Hepatocyte (in vitro differentiated cells): ENCODE measurements around the gene KRT86.

Experiments used
- EZH2 ChIP-seq: fragments of 200-600 bp; sonication (generic); IDR thresholded peaks from 2 replicates; pipeline ENCODE4 v1.6.1; 2016; ENCODE audit warnings: antibody characterized with exemption, mild to moderate bottlenecking, borderline replicate concordance
- TF ChIP-seq, protein P1 (sequence below): fragments of 200-600 bp; sonication (generic); IDR thresholded peaks from 2 replicates; pipeline ENCODE4 v1.5.1; 2016; ENCODE audit warnings: antibody characterized with exemption, mild to moderate bottlenecking; ENCODE audit not compliant: poor library complexity

DNA sequence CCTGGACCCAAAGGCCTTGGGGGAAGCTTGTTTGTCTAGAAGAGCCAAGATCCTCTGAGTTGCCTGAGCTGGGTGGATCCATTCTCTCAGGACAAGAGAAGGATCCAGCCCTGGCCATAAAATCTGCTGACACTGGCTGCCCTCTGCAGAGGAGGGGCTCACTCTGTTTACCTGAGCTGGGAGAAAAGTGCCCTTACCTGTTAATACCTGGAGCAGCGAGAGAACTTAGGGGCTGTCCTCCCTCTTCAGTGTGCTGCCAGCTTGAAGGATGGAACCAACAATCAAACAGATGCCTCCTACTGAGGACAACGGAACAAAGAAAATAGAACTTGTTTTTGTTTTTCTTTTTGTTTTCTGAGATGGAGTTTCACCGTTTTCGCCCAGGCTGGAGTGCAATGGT lies 48.7 kb upstream of the KRT86 start:
- TF ChIP-seq, protein P1, sequence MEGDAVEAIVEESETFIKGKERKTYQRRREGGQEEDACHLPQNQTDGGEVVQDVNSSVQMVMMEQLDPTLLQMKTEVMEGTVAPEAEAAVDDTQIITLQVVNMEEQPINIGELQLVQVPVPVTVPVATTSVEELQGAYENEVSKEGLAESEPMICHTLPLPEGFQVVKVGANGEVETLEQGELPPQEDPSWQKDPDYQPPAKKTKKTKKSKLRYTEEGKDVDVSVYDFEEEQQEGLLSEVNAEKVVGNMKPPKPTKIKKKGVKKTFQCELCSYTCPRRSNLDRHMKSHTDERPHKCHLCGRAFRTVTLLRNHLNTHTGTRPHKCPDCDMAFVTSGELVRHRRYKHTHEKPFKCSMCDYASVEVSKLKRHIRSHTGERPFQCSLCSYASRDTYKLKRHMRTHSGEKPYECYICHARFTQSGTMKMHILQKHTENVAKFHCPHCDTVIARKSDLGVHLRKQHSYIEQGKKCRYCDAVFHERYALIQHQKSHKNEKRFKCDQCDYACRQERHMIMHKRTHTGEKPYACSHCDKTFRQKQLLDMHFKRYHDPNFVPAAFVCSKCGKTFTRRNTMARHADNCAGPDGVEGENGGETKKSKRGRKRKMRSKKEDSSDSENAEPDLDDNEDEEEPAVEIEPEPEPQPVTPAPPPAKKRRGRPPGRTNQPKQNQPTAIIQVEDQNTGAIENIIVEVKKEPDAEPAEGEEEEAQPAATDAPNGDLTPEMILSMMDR: no peak
- no peak for TF ChIP-seq EZH2
